SW480 (cell line): ENCODE measurements around the gene BPIFB2.

ENCODE experiments used
- DNase-seq: peaks from one replicate; pipeline ENCODE4 v3.0.0-alpha.2; 2016; ENCODE audit warnings: low spot score

BPIFB2 gene

DNA sequence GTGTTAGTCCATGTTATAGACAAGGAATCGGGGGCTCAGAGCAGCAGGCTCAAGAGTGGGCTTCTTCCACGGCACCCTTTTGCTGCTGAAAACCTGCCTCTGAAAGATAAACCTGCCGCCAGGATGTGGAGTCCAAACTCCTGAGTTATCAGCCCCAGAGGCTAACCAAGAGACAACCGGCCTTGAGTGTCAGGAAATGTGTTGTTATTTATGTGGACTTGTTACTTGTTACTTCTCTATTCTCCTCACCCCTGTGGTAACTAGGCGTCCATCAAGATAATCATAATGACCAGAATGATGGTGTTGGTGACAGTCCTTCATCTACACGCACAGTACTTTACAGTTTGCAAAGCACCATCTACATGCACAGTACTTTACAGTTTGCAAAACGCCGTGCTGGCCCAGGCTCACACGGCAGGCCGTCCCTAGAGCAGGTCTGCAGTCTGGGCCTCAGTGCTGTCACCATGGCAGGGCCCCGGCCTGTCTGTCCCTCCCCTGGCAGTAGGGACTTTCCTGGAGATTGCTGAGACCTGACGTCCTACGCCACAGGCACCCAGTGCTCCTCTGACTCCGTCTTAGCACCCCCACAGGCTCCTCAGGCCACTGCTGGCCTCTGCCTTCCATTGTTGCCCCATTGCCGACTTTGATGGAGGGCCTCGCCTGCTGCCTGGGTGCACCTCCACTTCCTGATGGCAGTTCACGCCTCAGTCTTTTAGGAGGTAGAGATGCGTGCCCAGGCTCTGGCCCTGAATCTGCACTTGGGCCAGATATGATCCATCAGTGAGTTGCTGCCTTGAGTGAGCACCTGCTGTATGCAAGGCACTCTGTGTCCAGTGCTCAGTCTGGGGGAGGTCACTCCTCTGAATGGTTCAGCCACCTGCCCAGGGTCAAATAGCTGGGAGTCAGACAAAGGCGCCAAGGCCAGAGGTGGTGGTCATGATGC lies 62.9 kb downstream of the BPIFB2 start:
- no peak for DNase-seq

DNA sequence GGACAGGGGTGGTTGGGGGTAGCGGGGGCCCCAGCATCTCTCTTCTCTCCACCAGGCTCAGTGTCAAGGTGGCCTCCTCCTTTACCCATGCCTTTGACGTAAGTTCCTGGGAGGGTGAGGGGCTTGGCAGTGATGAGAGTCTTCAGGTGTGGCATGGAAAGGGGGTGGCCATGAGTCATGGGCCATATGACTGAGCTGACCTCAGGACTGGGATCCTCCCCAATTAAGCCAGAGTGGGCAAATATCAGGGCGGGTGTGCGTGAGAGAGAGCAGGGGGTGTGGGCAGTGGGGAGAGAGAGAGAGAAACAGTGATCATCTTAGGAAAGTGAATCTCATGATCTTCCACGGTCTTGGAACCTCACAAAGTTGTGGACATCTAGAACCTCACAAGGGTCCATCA lies 63.7 kb downstream of the BPIFB2 start:
- DNase-seq: peak; percentile 31

DNA sequence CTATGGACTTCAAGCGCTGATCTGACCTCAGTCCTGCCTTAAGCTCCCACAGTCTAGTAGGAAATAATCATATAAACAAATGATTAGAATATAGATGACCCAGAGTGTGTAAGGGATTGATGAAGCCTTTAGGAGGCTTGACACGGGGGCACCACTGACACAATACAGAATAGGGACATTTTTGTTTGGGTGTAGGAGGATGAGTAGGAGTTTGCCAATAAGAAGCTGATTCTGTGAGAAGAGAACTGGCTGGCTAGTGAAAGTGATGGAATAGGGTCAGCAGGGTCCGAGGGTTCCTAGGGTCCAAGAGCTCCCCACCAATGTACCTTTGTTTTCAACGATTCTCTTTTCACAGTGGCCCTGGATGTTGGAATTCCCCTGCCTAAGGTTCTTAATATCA lies 64.9 kb downstream of the BPIFB2 start:
- DNase-seq: no peak

DNA sequence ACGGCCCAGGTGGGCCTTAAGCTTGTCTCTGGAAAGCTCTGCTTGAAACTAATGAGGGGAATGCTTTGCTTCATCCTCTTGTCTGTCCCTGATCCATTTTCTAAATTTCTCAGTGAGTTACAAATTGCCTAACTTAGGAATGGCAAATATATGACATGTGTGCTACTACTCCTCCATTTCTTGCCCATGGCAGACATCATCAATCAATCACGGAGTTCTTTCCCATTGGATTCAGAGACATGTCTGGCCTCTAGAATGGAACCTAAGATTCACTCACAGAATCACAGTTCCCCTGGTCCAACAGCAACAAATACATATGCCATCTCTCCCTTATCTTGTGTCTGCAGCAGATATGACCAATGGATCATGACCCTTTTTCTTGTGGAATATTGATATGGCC lies 65.3 kb downstream of the BPIFB2 start:
- DNase-seq: no peak
